Astrocyte of the cerebellum (primary cell): Measurements from ENCODE around the gene RANBP10.

ENCODE experiments used
- DNase-seq: peaks from one replicate; pipeline ENCODE4 v3.0.0-alpha.2; 2011; ENCODE audit warnings: low read depth
- H3K4me3 ChIP-seq: 2 replicates; pipeline ENCODE4 v1.5.1; 2011; ENCODE audit warnings: mild to moderate bottlenecking, low read depth, low read length, moderate library complexity
- CTCF ChIP-seq: IDR thresholded peaks from 2 replicates; pipeline ENCODE4 v1.5.1; 2012; ENCODE audit warnings: low read length, low read depth, moderate library complexity, mild to moderate bottlenecking; ENCODE audit errors: missing control alignments
- in situ Hi-C: cut with HindIII; loops from 2 replicates; pipeline ENCODE4 v1.10.0; 2017; ENCODE audit warnings: low sequenced_read_pairs

Gene RANBP10

DNA sequence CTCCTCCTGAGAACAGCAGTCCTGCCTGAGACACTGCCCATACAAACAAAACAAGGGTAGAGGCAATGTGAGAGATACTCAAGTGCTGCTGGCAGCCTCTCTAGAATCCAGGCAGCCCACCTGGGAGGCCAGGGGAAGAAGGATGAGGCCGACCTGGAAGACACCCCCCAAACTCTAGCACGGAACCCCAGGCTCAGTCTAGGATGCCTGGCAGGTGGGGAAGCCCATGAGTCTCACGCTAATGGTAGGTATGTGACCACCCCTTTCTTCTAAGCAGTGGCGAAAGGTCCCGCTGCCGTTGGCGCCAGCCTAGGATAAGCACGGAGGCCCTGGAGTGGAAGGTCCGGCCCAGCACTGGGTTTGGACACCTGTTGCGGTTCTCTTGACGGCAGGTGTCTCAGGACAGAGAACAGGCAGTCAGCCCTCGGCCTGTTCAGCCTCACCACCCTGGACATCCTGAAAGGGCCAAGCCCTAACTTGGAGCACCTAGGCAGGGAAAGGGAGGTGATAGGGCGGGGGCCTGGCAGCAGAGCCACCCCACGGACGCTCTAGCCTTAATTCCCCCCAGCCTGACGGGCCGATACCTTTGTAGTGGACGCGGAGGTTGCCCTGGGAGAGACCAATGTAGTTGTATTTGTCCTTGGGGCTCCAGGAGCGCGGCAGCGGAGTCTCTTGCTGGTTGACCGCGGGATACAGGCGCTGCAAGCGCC, 487 bp downstream of the RANBP10 start:
- no peak for DNase-seq
- in situ Hi-C loops, result no loop called here
- peak overlapping the region; percentile 97 for H3K4me3 ChIP-seq
- no peak for TF ChIP-seq CTCF

DNA sequence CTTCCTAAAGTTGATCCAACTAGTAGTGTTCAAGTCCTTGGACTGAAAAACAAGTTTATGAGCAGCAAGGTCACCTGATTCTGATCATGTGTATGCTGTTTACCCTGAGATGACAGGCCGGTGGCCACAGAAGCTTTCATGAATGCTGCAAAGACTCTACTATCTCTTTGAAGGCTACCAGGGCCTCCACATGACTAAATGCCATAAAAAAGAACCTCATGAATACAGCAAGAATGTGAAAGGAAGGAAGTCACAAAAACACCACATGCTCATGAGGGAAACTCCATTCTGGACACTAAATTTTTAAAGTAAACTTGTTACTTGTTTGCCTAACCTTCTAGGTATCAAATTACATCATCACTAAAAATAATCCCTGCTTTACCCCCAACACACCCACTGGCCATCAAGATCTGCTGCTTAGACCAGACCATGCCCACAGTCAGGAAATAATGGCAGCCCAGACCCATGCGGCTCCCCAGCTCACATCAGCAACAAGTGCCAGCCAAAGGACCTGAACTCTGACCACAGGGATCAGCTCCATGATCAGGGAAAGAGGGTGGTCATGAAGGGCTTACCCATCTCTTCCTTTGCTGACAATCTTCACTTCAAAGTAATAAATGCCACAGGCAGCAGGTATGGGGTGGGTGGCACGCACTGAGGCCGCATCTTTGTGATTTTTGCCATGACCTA, 1.4 kb downstream of the RANBP10 start:
- in situ Hi-C loops, result no loop called here
- TF ChIP-seq CTCF, result no peak
- H3K4me3 ChIP-seq, result peak overlapping the region; percentile 97
- no peak for DNase-seq

DNA sequence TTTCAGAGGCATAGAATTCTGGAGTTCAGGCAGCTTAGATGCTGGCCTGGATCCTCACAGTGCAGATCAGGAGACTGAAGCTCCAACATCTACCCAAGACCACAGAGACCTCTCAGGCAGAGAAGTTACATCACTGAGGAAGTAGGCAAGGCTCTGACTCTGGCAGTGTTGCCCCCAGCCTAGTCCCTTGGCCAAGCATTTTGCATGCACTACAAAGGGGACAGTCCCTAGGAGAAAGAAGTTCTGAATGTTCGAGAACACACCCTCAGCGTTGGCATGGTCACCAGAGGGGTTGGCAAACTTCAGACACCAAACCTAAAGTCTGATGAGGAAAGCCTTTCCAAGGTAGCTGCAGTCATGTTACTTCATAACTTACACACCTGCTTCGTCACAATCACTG, 2.5 kb downstream of the RANBP10 start:
- no peak for DNase-seq
- no peak overlapping the region for H3K4me3 ChIP-seq
- TF ChIP-seq CTCF, result no peak
- in situ Hi-C loops, result no loop called here

- DNase-seq, result no peak
- in situ Hi-C loops, result no loop called here
- H3K4me3 ChIP-seq, result no peak overlapping the region
- TF ChIP-seq CTCF, result no peak
Measured at GRCh38 chr16:67801883-67802282, 4.5 kb downstream of the RANBP10 start.

GRCh38 chr16:67801241-67801640, 5.1 kb downstream of the RANBP10 start:
- in situ Hi-C loops, result no loop called here
- no peak overlapping the region for H3K4me3 ChIP-seq

GRCh38 chr16:67800338-67800926, 5.9 kb downstream of the RANBP10 start:
- no peak for TF ChIP-seq CTCF
- H3K4me3 ChIP-seq, result no peak overlapping the region
- no peak for DNase-seq
- in situ Hi-C loops, result no loop called here

More at GRCh38 chr16:67801241-67801640, 5.1 kb downstream of the RANBP10 start:
- DNase-seq, result no peak
- no peak for TF ChIP-seq CTCF
